Large intestine (tissue), 3 donors: Measurements from ENCODE around the gene PYGO2. TPM values are rescaled to one million over a fixed set of nuclear protein-coding genes. Genes with fewer than 3 reads are reported as not detected.

Source experiments
- DNase-seq, 2 donors: peaks; one replicate each; pipeline versions ENCODE4 v3.0.0 to v3.0.0-alpha.2; 2013
- H3K27ac ChIP-seq: one replicate; pipeline ENCODE4 v1.5.1; 2013; ENCODE audit warnings: low read length
- H3K27me3 ChIP-seq: 2 replicates; pipeline ENCODE4 v1.6.1; 2013; ENCODE audit warnings: low read length; ENCODE audit not compliant: control insufficient read depth, insufficient read depth
- H3K36me3 ChIP-seq: 2 replicates; pipeline ENCODE4 v1.6.1; 2013; ENCODE audit warnings: low read length; ENCODE audit not compliant: control insufficient read depth, insufficient read depth
- H3K4me1 ChIP-seq: one replicate; pipeline ENCODE4 v1.6.1; 2013; ENCODE audit warnings: low read length; ENCODE audit not compliant: control insufficient read depth, insufficient read depth
- H3K4me3 ChIP-seq: one replicate; pipeline ENCODE4 v1.5.1; 2013; ENCODE audit warnings: low read length
- H3K9me3 ChIP-seq: one replicate; pipeline ENCODE4 v1.6.1; 2013; ENCODE audit warnings: mild to moderate bottlenecking, low read depth, low read length, moderate library complexity; ENCODE audit not compliant: control insufficient read depth
- WGBS: methylation state at CpG from one replicate; pipeline ENCODE4 v1.1.5; 2013; ENCODE audit warnings: low lambda C conversion rate; ENCODE audit not compliant: insufficient coverage; 5-methylcytosine and 5-hydroxymethylcytosine counted together
- polyA plus RNA-seq: library from polyadenylated mRNA; unstranded; fragments of 120-200 nt; gene quantifications from one replicate; pipeline ENCODE4 v1.2.1, GENCODE V29; 2013

PYGO2 gene
- polyA plus RNA-seq, 1 donor = 32.0 TPM

- H3K27ac ChIP-seq = peak within 1 kb of the TSS; percentile 70
- 24% methylated on average over 3 of the region's 15 CpGs for whole genome bisulfite sequencing
- peaks cover 41% of the 10 kb centered on the region for H3K36me3 ChIP-seq
- H3K9me3 ChIP-seq = no peaks in the 10 kb centered on the region
- no peaks in the 10 kb centered on the region for H3K27me3 ChIP-seq
- peak within 1 kb of the TSS; percentile 33 for H3K4me3 ChIP-seq
- DNase-seq = peak; percentile 84 to 85
- H3K4me1 ChIP-seq = peaks cover 30% of the 10 kb centered on the region
Observed at GRCh38 chr1:154970631-154971340, 9.2 kb upstream of the PYGO2 start, which contains the start of gene SHC1. TSS of gene SHC1 (minus strand) at chr1:154970747. CDS start at chr1:154970526, 221 bp downstream.

- no peaks in the 10 kb centered on the region for H3K27me3 ChIP-seq
- H3K9me3 ChIP-seq = no peaks in the 10 kb centered on the region
- H3K4me1 ChIP-seq = peaks cover 30% of the 10 kb centered on the region
- DNase-seq = no peak
- H3K27ac ChIP-seq = peak overlapping the region; percentile 70
- WGBS = 80% methylated on average over 1 of the region's 22 CpGs
- peak overlapping the region; percentile 33 for H3K4me3 ChIP-seq
- H3K36me3 ChIP-seq = peaks cover 48% of the 10 kb centered on the region
Observed at GRCh38 chr1:154969860-154970452, 8.4 kb upstream of the PYGO2 start.

GRCh38 chr1:154969246-154969645 is 7.7 kb upstream of the PYGO2 start:
- peaks cover 55% of the 10 kb centered on the region for H3K36me3 ChIP-seq
- H3K9me3 ChIP-seq = no peaks in the 10 kb centered on the region
- H3K4me3 ChIP-seq = peak overlapping the region; percentile 6
- H3K27ac ChIP-seq = no peak overlapping the region
- H3K27me3 ChIP-seq = no peaks in the 10 kb centered on the region
- H3K4me1 ChIP-seq = peaks cover 30% of the 10 kb centered on the region
- no peak for DNase-seq
- no CpG with 5 or more reads among the region's 5 CpGs for whole genome bisulfite sequencing

- H3K36me3 ChIP-seq = peaks cover 60% of the 10 kb centered on the region
- no peak overlapping the region for H3K27ac ChIP-seq
- no peak for DNase-seq
- H3K9me3 ChIP-seq = no peaks in the 10 kb centered on the region
- H3K4me3 ChIP-seq = peak overlapping the region; percentile 6
- no peaks in the 10 kb centered on the region for H3K27me3 ChIP-seq
- H3K4me1 ChIP-seq = peaks cover 30% of the 10 kb centered on the region
- WGBS = no CpG with 5 or more reads among the region's 3 CpGs
Observed at GRCh38 chr1:154968731-154969130, 7.1 kb upstream of the PYGO2 start.

- Histone ChIP-seq H3K9me3 (no peaks in the 10 kb centered on the region), H3K27ac (no peak overlapping the region), H3K4me1 (peaks cover 30% of the 10 kb centered on the region), H3K36me3 (peaks cover 69% of the 10 kb centered on the region), H3K4me3 (no peak overlapping the region), H3K27me3 (no peaks in the 10 kb centered on the region)
- no peak for DNase-seq
- WGBS = no CpG with 5 or more reads among the region's 5 CpGs
Observed at GRCh38 chr1:154967331-154967950, 5.9 kb upstream of the PYGO2 start.

GRCh38 chr1:154966111-154966510 is 4.5 kb upstream of the PYGO2 start:
- no CpG with 5 or more reads among the region's 7 CpGs for WGBS
- peaks cover 2% of the 10 kb centered on the region for H3K9me3 ChIP-seq
- H3K27ac ChIP-seq = no peak overlapping the region
- DNase-seq = no peak
- no peaks in the 10 kb centered on the region for H3K27me3 ChIP-seq
- peaks cover 23% of the 10 kb centered on the region for H3K4me1 ChIP-seq
- no peak overlapping the region for H3K4me3 ChIP-seq
- peaks cover 69% of the 10 kb centered on the region for H3K36me3 ChIP-seq

- no peak overlapping the region for H3K4me3 ChIP-seq
- DNase-seq = no peak
- no peaks in the 10 kb centered on the region for H3K27me3 ChIP-seq
- no peak overlapping the region for H3K27ac ChIP-seq
- 100% methylated on average over 1 of the region's 6 CpGs for WGBS
- H3K36me3 ChIP-seq = peaks cover 68% of the 10 kb centered on the region
- H3K9me3 ChIP-seq = peaks cover 2% of the 10 kb centered on the region
- H3K4me1 ChIP-seq = peaks cover 16% of the 10 kb centered on the region
Observed at GRCh38 chr1:154964359-154964758, 2.8 kb upstream of the PYGO2 start.

GRCh38 chr1:154963643-154964042 is 2.1 kb upstream of the PYGO2 start:
- Histone ChIP-seq H3K4me1 (peaks cover 16% of the 10 kb centered on the region), H3K4me3 (no peak overlapping the region), H3K27me3 (no peaks in the 10 kb centered on the region), H3K36me3 (peaks cover 68% of the 10 kb centered on the region), H3K9me3 (peaks cover 2% of the 10 kb centered on the region), H3K27ac (no peak overlapping the region)
- no peak for DNase-seq
- WGBS = 20% methylated on average over 1 of the region's 8 CpGs

GRCh38 chr1:154962795-154963330 is 1.3 kb upstream of the PYGO2 start:
- H3K27ac ChIP-seq = peak overlapping the region; percentile 96
- H3K4me3 ChIP-seq = peak overlapping the region; percentile 77
- peaks cover 67% of the 10 kb centered on the region for H3K36me3 ChIP-seq
- no peak for DNase-seq
- H3K27me3 ChIP-seq = no peaks in the 10 kb centered on the region
- peaks cover 2% of the 10 kb centered on the region for H3K9me3 ChIP-seq
- no CpG with 5 or more reads among the region's 6 CpGs for WGBS
- peaks cover 16% of the 10 kb centered on the region for H3K4me1 ChIP-seq

- H3K4me1 ChIP-seq = peaks cover 18% of the 10 kb centered on the region
- no peak for DNase-seq
Observed at GRCh38 chr1:154962156-154962749, 671 bp upstream of the PYGO2 start.

More at GRCh38 chr1:154962156-154962749, 671 bp upstream of the PYGO2 start:
- Histone ChIP-seq H3K27me3 (no peaks in the 10 kb centered on the region), H3K36me3 (peaks cover 61% of the 10 kb centered on the region), H3K9me3 (peaks cover 2% of the 10 kb centered on the region), H3K4me3 (peak overlapping the region; percentile 77), H3K27ac (peak overlapping the region; percentile 96)
- WGBS = 7% methylated on average over 3 of the region's 25 CpGs
